HG02763 (cell line): ENCODE measurements around the gene MT2A.

ENCODE experiments used
- ATAC-seq: cut with Tn5 transposase; IDR thresholded peaks from one replicate; pipeline ENCODE4 v1.9.1; 2021; ENCODE audit warnings: mild to moderate bottlenecking, moderate library complexity; ENCODE audit not compliant: unreplicated experiment

Gene MT2A

GRCh38 chr16:56636616-56637413 is 28.4 kb downstream of the MT2A start:
- no peak for ATAC-seq

- no peak for ATAC-seq
These were observed 29.7 kb downstream of the MT2A start, which contains the start of gene MT1A for GRCh38 chr16:56637814-56638750. TSS of gene MT1A (plus strand) at chr16:56638666. CDS start at chr16:56638739, 73 bp downstream.

GRCh38 chr16:56639045-56639444 is 30.7 kb downstream of the MT2A start:
- no peak for ATAC-seq

GRCh38 chr16:56640076-56640475 is 31.7 kb downstream of the MT2A start:
- ATAC-seq, result no peak

- ATAC-seq, result no peak
These were observed 32.8 kb downstream of the MT2A start for GRCh38 chr16:56641166-56641565.

- ATAC-seq, result peak; percentile 53
These were observed 34.8 kb downstream of the MT2A start for GRCh38 chr16:56643080-56643778.

GRCh38 chr16:56643833-56644232 is 35.4 kb downstream of the MT2A start:
- ATAC-seq, result no peak

- ATAC-seq, result no peak
These were observed 36.9 kb downstream of the MT2A start for GRCh38 chr16:56645311-56645710.

- ATAC-seq, result no peak
These were observed 37.5 kb downstream of the MT2A start for GRCh38 chr16:56645838-56646237.

GRCh38 chr16:56647641-56648431 is 39.5 kb downstream of the MT2A start:
- ATAC-seq, result no peak

- ATAC-seq, result no peak
These were observed 40.9 kb downstream of the MT2A start for GRCh38 chr16:56649271-56649670.

- no peak for ATAC-seq
These were observed 41.4 kb downstream of the MT2A start for GRCh38 chr16:56649820-56650219.

- ATAC-seq, result no peak
These were observed 43.2 kb downstream of the MT2A start, which contains the start of gene MT1B for GRCh38 chr16:56651586-56651985. TSS of gene MT1B (plus strand) at chr16:56651886. CDS start at chr16:56651954, 68 bp downstream.

GRCh38 chr16:56652600-56652999 is 44.2 kb downstream of the MT2A start:
- no peak for ATAC-seq

GRCh38 chr16:56653218-56653617 is 44.8 kb downstream of the MT2A start:
- ATAC-seq, result no peak

GRCh38 chr16:56657555-56658326 is 49.4 kb downstream of the MT2A start, which contains the start of gene MT1F:
TSS of gene MT1F (plus strand) at chr16:56657959. CDS start at chr16:56658059, 100 bp downstream.
- no peak for ATAC-seq

- no peak for ATAC-seq
These were observed 50.0 kb downstream of the MT2A start for GRCh38 chr16:56658327-56658875.
